Endothelial cell of umbilical vein (primary cell): ENCODE data around the gene SGF29.

Experiments
- CTCF ChIP-seq, 2 donors: IDR thresholded peaks; 1 replicate in 1 of 2; 2 replicates in 1 of 2; pipeline ENCODE4 v1.5.1; 2011; ENCODE audit warnings: low read length in 2 of 2, mild to moderate bottlenecking in 2 of 2, moderate library complexity in 2 of 2, control low read depth in 1 of 2, inconsistent platforms in 1 of 2, low read depth in 1 of 2; ENCODE audit not compliant: insufficient read depth in 1 of 2; ENCODE audit errors: extremely low read depth in 1 of 2
- FOS ChIP-seq: IDR thresholded peaks from 2 replicates; pipeline ENCODE4 v1.6.1; 2011; ENCODE audit warnings: mild to moderate bottlenecking, low read length, moderate library complexity, borderline replicate concordance; ENCODE audit not compliant: insufficient read depth
- MAX ChIP-seq: IDR thresholded peaks from 2 replicates; pipeline ENCODE4 v1.6.1; 2011; ENCODE audit not compliant: insufficient read depth, insufficient read length
- MYC ChIP-seq: IDR thresholded peaks from one replicate; pipeline ENCODE4 v1.6.1; 2011; ENCODE audit warnings: mild to moderate bottlenecking, low read depth, low read length
- POLR2A ChIP-seq: IDR thresholded peaks from 2 replicates; pipeline ENCODE4 v1.6.1; 2012; ENCODE audit warnings: low read depth, mild to moderate bottlenecking, control low read depth, low read length
- POLR2AphosphoS5 ChIP-seq: IDR thresholded peaks from 2 replicates; pipeline ENCODE4 v1.6.1; 2012; ENCODE audit warnings: low read depth, mild to moderate bottlenecking, control low read depth, low read length, moderate library complexity; ENCODE audit not compliant: insufficient read depth

GRCh38 chr16:28621481-28622155 lies 67.9 kb downstream of the SGF29 start:
- TF ChIP-seq POLR2A (no peak), CTCF (IDR thresholded peaks at IDR 0.05; ENCODE audit: extremely low read depth in 1 of 2, insufficient read depth in 1 of 2, low read depth in 1 of 2, low read length in 2 of 2) (no peak), FOS (no peak), POLR2AphosphoS5 (no peak), MYC (no peak), MAX (no peak)
